Thyroid gland (tissue), 4 donors: ENCODE data around the gene SLC25A44. TPM values are rescaled to one million over a fixed set of nuclear protein-coding genes. Genes with fewer than 3 reads are reported as not detected.
"Not testable (repeated sequence)": the region's sequence is repeated elsewhere in the genome, so short reads cannot be mapped to it uniquely, and the experiment has no call there.

Source experiments
- DNase-seq, 2 donors: peaks; one replicate each; pipeline ENCODE4 v3.0.0-alpha.2; 2019
- H3K27ac ChIP-seq, 3 donors: fragments of 200-600 bp; sonication (generic); 1 replicate in 2 of 3; 2 replicates in 1 of 3; pipeline ENCODE4 v1.5.1; 2016 to 2019; ENCODE audit warnings: mild to moderate bottlenecking in 1 of 3, moderate library complexity in 1 of 3
- H3K27me3 ChIP-seq: fragments of 200-600 bp; sonication (generic); one replicate; pipeline ENCODE4 v1.5.1; 2019
- H3K36me3 ChIP-seq, 2 donors: fragments of 200-600 bp; sonication (generic); one replicate each; pipeline ENCODE4 v1.5.1; 2016 to 2019
- H3K4me1 ChIP-seq, 2 donors: fragments of 200-600 bp; sonication (generic); one replicate each; pipeline ENCODE4 v1.5.1; 2017 to 2019
- H3K4me3 ChIP-seq, 3 donors: fragments of 200-600 bp; sonication (generic); replicated peaks in 1 of 3; 1 replicate in 2 of 3; 2 replicates in 1 of 3; pipeline ENCODE4 v1.5.1; 2016; ENCODE audit warnings: mild to moderate bottlenecking in 1 of 3
- H3K9me3 ChIP-seq: fragments of 200-600 bp; sonication (generic); one replicate; pipeline ENCODE4 v1.5.1; 2017
- CTCF ChIP-seq, 6 experiments: fragments of 200-600 bp in 3 of 6; fragments of 450-650 bp in 3 of 6; sonication (generic) in 3 of 6; IDR thresholded peaks; one replicate each; pipeline ENCODE4 v1.5.1; 2016 to 2019; ENCODE audit warnings: antibody characterized with exemption in 6 of 6, mild to moderate bottlenecking in 2 of 6, inconsistent platforms in 1 of 6, moderate library complexity in 1 of 6
- POLR2A ChIP-seq, 2 donors: fragments of 450-650 bp; IDR thresholded peaks; one replicate each; pipeline ENCODE4 v1.6.1; 2017; ENCODE audit warnings: antibody characterized with exemption in 2 of 2, mild to moderate bottlenecking in 2 of 2, moderate library complexity in 1 of 2
- WGBS, 2 donors: methylation state at CpG; one replicate each; pipeline ENCODE4 v1.1.5; 2017; 5-methylcytosine and 5-hydroxymethylcytosine counted together
- intact Hi-C: fragments of 100-400 bp; cut with DNase I; formaldehyde crosslinking; loops from one replicate; pipeline ENCODE4 v1.15.1; 2023
- total RNA-seq, 4 donors: library from RNA; depleted of rRNA; stranded (reverse); fragments of >200 nt; gene quantifications; one replicate each; pipeline ENCODE4 v1.2.3, GENCODE V29; 2016

SLC25A44 gene
- total RNA-seq, 4 donors from 2014 or later = 14.5 to 19.7 (median 17.7) TPM

GRCh38 chr1:156172696-156173470 is 21.0 kb upstream of the SLC25A44 start:
- no peaks in the 10 kb centered on the region for H3K4me1 ChIP-seq
- 87 to 90% methylated on average over 9 of the region's 9 CpGs for WGBS, 2 donors
- no peak for TF ChIP-seq CTCF (IDR thresholded peaks at IDR 0.05)
- TF ChIP-seq POLR2A (IDR thresholded peaks at IDR 0.05) = no peak
- no peak overlapping the region for H3K4me3 ChIP-seq
- no peaks in the 10 kb centered on the region for H3K9me3 ChIP-seq
- DNase-seq = no peak
- intact Hi-C loops = no loop called here
- H3K27me3 ChIP-seq = no peaks in the 10 kb centered on the region
- H3K36me3 ChIP-seq = peaks cover 5 to 14% of the 10 kb centered on the region in 2 donors
- H3K27ac ChIP-seq = no peak overlapping the region

GRCh38 chr1:156176610-156177210 is 17.2 kb upstream of the SLC25A44 start:
- no peak for DNase-seq
- Histone ChIP-seq H3K4me1 (peaks cover 0 to 4% of the 10 kb centered on the region in 2 donors), H3K27ac (no peak overlapping the region), H3K36me3 (peaks cover 5 to 14% of the 10 kb centered on the region in 2 donors), H3K27me3 (no peaks in the 10 kb centered on the region), H3K4me3 (no peak overlapping the region), H3K9me3 (no peaks in the 10 kb centered on the region)
- TF ChIP-seq CTCF (IDR thresholded peaks at IDR 0.05) (no peak), POLR2A (IDR thresholded peaks at IDR 0.05) (no peak)
- WGBS, 2 donors = 87 to 90% methylated on average over 2 to 8 of the region's 12 CpGs
- intact Hi-C loops = no loop called here

- DNase-seq = no peak
- no peak overlapping the region for H3K27ac ChIP-seq
- TF ChIP-seq POLR2A (IDR thresholded peaks at IDR 0.05) (no peak), CTCF (IDR thresholded peaks at IDR 0.05) (no peak)
- H3K36me3 ChIP-seq = peaks cover 5 to 14% of the 10 kb centered on the region in 2 donors
- 92 to 93% methylated on average over 7 of the region's 7 CpGs for WGBS, 2 donors
- no peaks in the 10 kb centered on the region for H3K9me3 ChIP-seq
- H3K4me3 ChIP-seq = no peak overlapping the region
- no peaks in the 10 kb centered on the region for H3K27me3 ChIP-seq
- intact Hi-C loops = no loop called here
- H3K4me1 ChIP-seq = peaks cover 0 to 4% of the 10 kb centered on the region in 2 donors
Measured at GRCh38 chr1:156177919-156178654, 15.8 kb upstream of the SLC25A44 start.

- intact Hi-C loops = no loop called here
- no peak overlapping the region for H3K27ac ChIP-seq
- H3K4me1 ChIP-seq = peaks cover 0 to 4% of the 10 kb centered on the region in 2 donors
- no peaks in the 10 kb centered on the region for H3K9me3 ChIP-seq
- no peaks in the 10 kb centered on the region for H3K27me3 ChIP-seq
- DNase-seq = no peak
- peaks cover 5 to 8% of the 10 kb centered on the region in 2 donors for H3K36me3 ChIP-seq
- H3K4me3 ChIP-seq = no peak overlapping the region
- 94 to 96% methylated on average over 3 of the region's 3 CpGs for WGBS, 2 donors
- TF ChIP-seq POLR2A (IDR thresholded peaks at IDR 0.05) (no peak), CTCF (IDR thresholded peaks at IDR 0.05) (no peak)
Measured at GRCh38 chr1:156180471-156180870, 13.4 kb upstream of the SLC25A44 start.

GRCh38 chr1:156181391-156181924 is 12.4 kb upstream of the SLC25A44 start:
- H3K9me3 ChIP-seq, H3K27ac ChIP-seq, H3K4me3 ChIP-seq, H3K4me1 ChIP-seq, intact Hi-C loops, H3K36me3 ChIP-seq, H3K27me3 ChIP-seq: not testable (repeated sequence)
- 24 to 33% methylated on average over 8 of the region's 8 CpGs for WGBS, 2 donors
- DNase-seq = peak; percentile 30 to 38

GRCh38 chr1:156182010-156182779 is 11.7 kb upstream of the SLC25A44 start:
- H3K9me3 ChIP-seq, H3K36me3 ChIP-seq, H3K27ac ChIP-seq, H3K27me3 ChIP-seq, H3K4me3 ChIP-seq, H3K4me1 ChIP-seq, intact Hi-C loops, DNase-seq: not testable (repeated sequence)
- WGBS, 2 donors = 77 to 78% methylated on average over 12 of the region's 12 CpGs

- H3K27me3 ChIP-seq, DNase-seq, H3K27ac ChIP-seq, H3K36me3 ChIP-seq, H3K4me3 ChIP-seq, H3K9me3 ChIP-seq, intact Hi-C loops, H3K4me1 ChIP-seq: not testable (repeated sequence)
- WGBS, 2 donors = 93 to 98% methylated on average over 2 of the region's 2 CpGs
Measured at GRCh38 chr1:156186347-156187177, 7.3 kb upstream of the SLC25A44 start.
